ENCODE measurements around the gene TASOR.
A peak's percentile ranks its signal among the peaks of the same experiment; 100 is the strongest.

TASOR gene

GRCh38 chr3:56684029-56684428 is 964 bp upstream of the TASOR start:
- Histone ChIP-seq H3K27ac (ENCODE audit: insufficient read depth, low read length, poor library complexity, severe bottlenecking) (no peak overlapping the region), H3K9me3 (ENCODE audit: control insufficient read depth, low read length) (no peaks in the 10 kb centered on the region), H3K4me3 (ENCODE audit: insufficient read depth, low read depth, low read length, poor library complexity, severe bottlenecking) (no peak overlapping the region), H3K36me3 (ENCODE audit: control insufficient read depth, insufficient read depth, low read length) (no peaks in the 10 kb centered on the region), H3K4me1 (ENCODE audit: control insufficient read depth, insufficient read depth, low read length, poor library complexity, severe bottlenecking) (peaks cover 12% of the 10 kb centered on the region), H3K27me3 (replicated peaks; ENCODE audit: control insufficient read depth, insufficient read depth, low read length, poor library complexity, severe bottlenecking) (no peaks in the 10 kb centered on the region)
- DNase-seq, result no peak

GRCh38 chr3:56682462-56683121 is 473 bp downstream of the TASOR start:
- peak overlapping the region; percentile 98 for H3K27ac ChIP-seq (ENCODE audit: insufficient read depth, low read length, poor library complexity, severe bottlenecking)
- H3K27me3 ChIP-seq (replicated peaks; ENCODE audit: control insufficient read depth, insufficient read depth, low read length, poor library complexity, severe bottlenecking), result no peaks in the 10 kb centered on the region
- no peaks in the 10 kb centered on the region for H3K9me3 ChIP-seq (ENCODE audit: control insufficient read depth, low read length)
- peaks cover 13% of the 10 kb centered on the region for H3K4me1 ChIP-seq (ENCODE audit: control insufficient read depth, insufficient read depth, low read length, poor library complexity, severe bottlenecking)
- peak overlapping the region; percentile 76 for H3K4me3 ChIP-seq (ENCODE audit: insufficient read depth, low read depth, low read length, poor library complexity, severe bottlenecking)
- no peaks in the 10 kb centered on the region for H3K36me3 ChIP-seq (ENCODE audit: control insufficient read depth, insufficient read depth, low read length)
- peak; percentile 60 to 70 (median 67) for DNase-seq

- H3K9me3 ChIP-seq (ENCODE audit: control insufficient read depth, low read length), result no peaks in the 10 kb centered on the region
- H3K4me1 ChIP-seq (ENCODE audit: control insufficient read depth, insufficient read depth, low read length, poor library complexity, severe bottlenecking), result peaks cover 15% of the 10 kb centered on the region
- H3K4me3 ChIP-seq (ENCODE audit: insufficient read depth, low read depth, low read length, poor library complexity, severe bottlenecking), result peak overlapping the region; percentile 76
- DNase-seq, result no peak
- H3K36me3 ChIP-seq (ENCODE audit: control insufficient read depth, insufficient read depth, low read length), result no peaks in the 10 kb centered on the region
- H3K27ac ChIP-seq (ENCODE audit: insufficient read depth, low read length, poor library complexity, severe bottlenecking), result peak overlapping the region; percentile 98
- no peaks in the 10 kb centered on the region for H3K27me3 ChIP-seq (replicated peaks; ENCODE audit: control insufficient read depth, insufficient read depth, low read length, poor library complexity, severe bottlenecking)
Measured at GRCh38 chr3:56681984-56682461, 1.0 kb downstream of the TASOR start.

- H3K36me3 ChIP-seq (ENCODE audit: control insufficient read depth, insufficient read depth, low read length), result no peaks in the 10 kb centered on the region
- H3K27ac ChIP-seq (ENCODE audit: insufficient read depth, low read length, poor library complexity, severe bottlenecking), result no peak overlapping the region
- H3K4me3 ChIP-seq (ENCODE audit: insufficient read depth, low read depth, low read length, poor library complexity, severe bottlenecking), result no peak overlapping the region
- DNase-seq, result no peak
- H3K27me3 ChIP-seq (replicated peaks; ENCODE audit: control insufficient read depth, insufficient read depth, low read length, poor library complexity, severe bottlenecking), result no peaks in the 10 kb centered on the region
- H3K4me1 ChIP-seq (ENCODE audit: control insufficient read depth, insufficient read depth, low read length, poor library complexity, severe bottlenecking), result peaks cover 19% of the 10 kb centered on the region
- no peaks in the 10 kb centered on the region for H3K9me3 ChIP-seq (ENCODE audit: control insufficient read depth, low read length)
Measured at GRCh38 chr3:56680054-56680580, 2.9 kb downstream of the TASOR start.

- Histone ChIP-seq H3K4me3 (ENCODE audit: insufficient read depth, low read depth, low read length, poor library complexity, severe bottlenecking) (no peak overlapping the region), H3K9me3 (ENCODE audit: control insufficient read depth, low read length) (no peaks in the 10 kb centered on the region), H3K27ac (ENCODE audit: insufficient read depth, low read length, poor library complexity, severe bottlenecking) (no peak overlapping the region), H3K36me3 (ENCODE audit: control insufficient read depth, insufficient read depth, low read length) (peaks cover 6% of the 10 kb centered on the region), H3K27me3 (replicated peaks; ENCODE audit: control insufficient read depth, insufficient read depth, low read length, poor library complexity, severe bottlenecking) (no peaks in the 10 kb centered on the region), H3K4me1 (ENCODE audit: control insufficient read depth, insufficient read depth, low read length, poor library complexity, severe bottlenecking) (peaks cover 19% of the 10 kb centered on the region)
- no peak for DNase-seq
Measured at GRCh38 chr3:56677286-56677685, 5.8 kb downstream of the TASOR start.

GRCh38 chr3:56673781-56674457 is 9.1 kb downstream of the TASOR start:
- Histone ChIP-seq H3K27ac (ENCODE audit: insufficient read depth, low read length, poor library complexity, severe bottlenecking) (no peak overlapping the region), H3K9me3 (ENCODE audit: control insufficient read depth, low read length) (no peaks in the 10 kb centered on the region), H3K36me3 (ENCODE audit: control insufficient read depth, insufficient read depth, low read length) (peaks cover 31% of the 10 kb centered on the region), H3K4me1 (ENCODE audit: control insufficient read depth, insufficient read depth, low read length, poor library complexity, severe bottlenecking) (peaks cover 6% of the 10 kb centered on the region), H3K27me3 (replicated peaks; ENCODE audit: control insufficient read depth, insufficient read depth, low read length, poor library complexity, severe bottlenecking) (no peaks in the 10 kb centered on the region), H3K4me3 (ENCODE audit: insufficient read depth, low read depth, low read length, poor library complexity, severe bottlenecking) (no peak overlapping the region)
- DNase-seq, result no peak

GRCh38 chr3:56667973-56668579 is 15.0 kb downstream of the TASOR start:
- Histone ChIP-seq H3K4me1 (ENCODE audit: control insufficient read depth, insufficient read depth, low read length, poor library complexity, severe bottlenecking) (no peaks in the 10 kb centered on the region), H3K36me3 (ENCODE audit: control insufficient read depth, insufficient read depth, low read length) (peaks cover 70% of the 10 kb centered on the region), H3K27me3 (replicated peaks; ENCODE audit: control insufficient read depth, insufficient read depth, low read length, poor library complexity, severe bottlenecking) (no peaks in the 10 kb centered on the region), H3K9me3 (ENCODE audit: control insufficient read depth, low read length) (no peaks in the 10 kb centered on the region), H3K27ac (ENCODE audit: insufficient read depth, low read length, poor library complexity, severe bottlenecking) (no peak overlapping the region), H3K4me3 (ENCODE audit: insufficient read depth, low read depth, low read length, poor library complexity, severe bottlenecking) (no peak overlapping the region)
- DNase-seq, result no peak

- no peak overlapping the region for H3K4me3 ChIP-seq (ENCODE audit: insufficient read depth, low read depth, low read length, poor library complexity, severe bottlenecking)
- H3K9me3 ChIP-seq (ENCODE audit: control insufficient read depth, low read length), result no peaks in the 10 kb centered on the region
- H3K36me3 ChIP-seq (ENCODE audit: control insufficient read depth, insufficient read depth, low read length), result peaks cover 80% of the 10 kb centered on the region
- no peaks in the 10 kb centered on the region for H3K4me1 ChIP-seq (ENCODE audit: control insufficient read depth, insufficient read depth, low read length, poor library complexity, severe bottlenecking)
- no peak for DNase-seq
- H3K27ac ChIP-seq (ENCODE audit: insufficient read depth, low read length, poor library complexity, severe bottlenecking), result no peak overlapping the region
- H3K27me3 ChIP-seq (replicated peaks; ENCODE audit: control insufficient read depth, insufficient read depth, low read length, poor library complexity, severe bottlenecking), result no peaks in the 10 kb centered on the region
Measured at GRCh38 chr3:56664823-56665222, 18.2 kb downstream of the TASOR start.

- peaks cover 7% of the 10 kb centered on the region for H3K9me3 ChIP-seq (ENCODE audit: control insufficient read depth, low read length)
- peaks cover 80% of the 10 kb centered on the region for H3K36me3 ChIP-seq (ENCODE audit: control insufficient read depth, insufficient read depth, low read length)
- H3K4me1 ChIP-seq (ENCODE audit: control insufficient read depth, insufficient read depth, low read length, poor library complexity, severe bottlenecking), result no peaks in the 10 kb centered on the region
- DNase-seq, result no peak
- no peaks in the 10 kb centered on the region for H3K27me3 ChIP-seq (replicated peaks; ENCODE audit: control insufficient read depth, insufficient read depth, low read length, poor library complexity, severe bottlenecking)
- H3K27ac ChIP-seq (ENCODE audit: insufficient read depth, low read length, poor library complexity, severe bottlenecking), result no peak overlapping the region
- no peak overlapping the region for H3K4me3 ChIP-seq (ENCODE audit: insufficient read depth, low read depth, low read length, poor library complexity, severe bottlenecking)
Measured at GRCh38 chr3:56655709-56656108, 27.4 kb downstream of the TASOR start.

GRCh38 chr3:56654460-56654859 is 28.6 kb downstream of the TASOR start:
- Histone ChIP-seq H3K4me1 (ENCODE audit: control insufficient read depth, insufficient read depth, low read length, poor library complexity, severe bottlenecking) (no peaks in the 10 kb centered on the region), H3K27me3 (replicated peaks; ENCODE audit: control insufficient read depth, insufficient read depth, low read length, poor library complexity, severe bottlenecking) (no peaks in the 10 kb centered on the region), H3K36me3 (ENCODE audit: control insufficient read depth, insufficient read depth, low read length) (peaks cover 72% of the 10 kb centered on the region), H3K9me3 (ENCODE audit: control insufficient read depth, low read length) (peaks cover 7% of the 10 kb centered on the region), H3K4me3 (ENCODE audit: insufficient read depth, low read depth, low read length, poor library complexity, severe bottlenecking) (no peak overlapping the region), H3K27ac (ENCODE audit: insufficient read depth, low read length, poor library complexity, severe bottlenecking) (no peak overlapping the region)
- no peak for DNase-seq

Data from effector memory CD4-positive, alpha-beta T cell (primary cell).